Calu3 (cell line): Measurements from ENCODE around the gene C20orf144. TPM values are rescaled to one million over a fixed set of nuclear protein-coding genes. Genes with fewer than 3 reads are reported as not detected.

Source experiments
- BruUV-seq: library from RNA; stranded (reverse); fragments of 400-500 nt; replicated peaks from 2 replicates; lab custom pipeline; 2021; lab: Mats Ljungman, UMichigan
- CTCF ChIA-PET: fragments of 300-600 bp; sonication (Branson Sonifier 250); formaldehyde crosslinking; loops from one replicate; lab custom pipeline; 2022; ENCODE audit warnings: antibody characterized with exemption; lab: Charles Lee
- DNase-seq: peaks from one replicate; pipeline ENCODE4 v3.0.0; 2022
- H3K27ac Mint-ChIP-seq: one replicate; pipeline ENCODE4 v1.8.0; 2022; ENCODE audit warnings: mixed read lengths; ENCODE audit not compliant: unreplicated experiment
- H3K27me3 Mint-ChIP-seq: one replicate; pipeline ENCODE4 v1.8.0; 2022; ENCODE audit warnings: mixed read lengths; ENCODE audit not compliant: unreplicated experiment
- H3K36me3 Mint-ChIP-seq: one replicate; pipeline ENCODE4 v1.8.0; 2022; ENCODE audit warnings: mild to moderate bottlenecking, moderate library complexity, mixed read lengths; ENCODE audit not compliant: insufficient read depth, unreplicated experiment
- H3K4me1 Mint-ChIP-seq: one replicate; pipeline ENCODE4 v1.8.0; 2022; ENCODE audit warnings: mild to moderate bottlenecking, low read depth, mixed read lengths; ENCODE audit not compliant: unreplicated experiment
- H3K4me3 Mint-ChIP-seq: one replicate; pipeline ENCODE4 v1.8.0; 2022; ENCODE audit warnings: mild to moderate bottlenecking, low read depth, moderate library complexity, mixed read lengths; ENCODE audit not compliant: unreplicated experiment
- H3K9me3 Mint-ChIP-seq: one replicate; pipeline ENCODE4 v1.8.0; 2022; ENCODE audit warnings: low read depth, mixed read lengths; ENCODE audit not compliant: unreplicated experiment
- CTCF ChIP-seq: fragments of 200-600 bp; IDR thresholded peaks from one replicate; pipeline ENCODE4 v1.8.0; 2022; ENCODE audit warnings: antibody characterized with exemption; ENCODE audit not compliant: unreplicated experiment
- intact Hi-C: fragments of 100-400 bp; cut with micrococcal nuclease; formaldehyde crosslinking; loops from one replicate; pipeline ENCODE4 v1.10.0; 2022; ENCODE audit not compliant: unreplicated experiment
- total RNA-seq: library from RNA; stranded (reverse); gene quantifications from 2 replicates; pipeline ENCODE4 v1.2.3, GENCODE V29; 2022

The C20orf144 gene
- total RNA-seq, 1 experiment from 2014 or later, result 0.45 TPM

- TF ChIP-seq CTCF, result no peak
- H3K9me3 Mint-ChIP-seq, result no peaks in the 10 kb centered on the region
- H3K4me3 Mint-ChIP-seq, result no peak overlapping the region
- peaks cover 35% of the 10 kb centered on the region for H3K36me3 Mint-ChIP-seq
- H3K27ac Mint-ChIP-seq, result no peak overlapping the region
- CTCF ChIA-PET, result interaction anchor here (0.6 kb wide), 1 partner anchor 1529 kb away, joined by 4 read pairs; no protein-coding TSS in a partner anchor
- intact Hi-C loops, result loop anchor here (5.0 kb wide), 1 partner anchor 109 kb away; no protein-coding TSS in a partner anchor
- H3K4me1 Mint-ChIP-seq, result peaks cover 31% of the 10 kb centered on the region
- no TSS peak for BruUV-seq
- H3K27me3 Mint-ChIP-seq, result no peaks in the 10 kb centered on the region
- no peak for DNase-seq
Measured at GRCh38 chr20:33687993-33688937, 26.1 kb downstream of the C20orf144 start.

- no peak for DNase-seq
- no peak overlapping the region for H3K27ac Mint-ChIP-seq
- TF ChIP-seq CTCF, result no peak
- H3K27me3 Mint-ChIP-seq, result no peaks in the 10 kb centered on the region
- CTCF ChIA-PET, result no interaction called here
- intact Hi-C loops, result loop anchor here (5.0 kb wide), 1 partner anchor 108 kb away; no protein-coding TSS in a partner anchor
- peaks cover 31% of the 10 kb centered on the region for H3K4me1 Mint-ChIP-seq
- H3K4me3 Mint-ChIP-seq, result no peak overlapping the region
- no TSS peak for BruUV-seq
- peaks cover 33% of the 10 kb centered on the region for H3K36me3 Mint-ChIP-seq
- H3K9me3 Mint-ChIP-seq, result no peaks in the 10 kb centered on the region
Measured at GRCh38 chr20:33688938-33689424, 26.9 kb downstream of the C20orf144 start.

- CTCF ChIA-PET, result no interaction called here
- BruUV-seq, result no TSS peak
- Mint-ChIP-seq H3K27me3 (no peaks in the 10 kb centered on the region), H3K4me1 (peaks cover 27% of the 10 kb centered on the region), H3K9me3 (no peaks in the 10 kb centered on the region), H3K27ac (no peak overlapping the region), H3K4me3 (no peak overlapping the region), H3K36me3 (peaks cover 30% of the 10 kb centered on the region)
- TF ChIP-seq CTCF, result no peak
- intact Hi-C loops, result loop anchor here (5.0 kb wide), 1 partner anchor 108 kb away; no protein-coding TSS in a partner anchor
- DNase-seq, result no peak
Measured at GRCh38 chr20:33689493-33689892, 27.4 kb downstream of the C20orf144 start.

GRCh38 chr20:33689973-33690372 lies 27.8 kb downstream of the C20orf144 start:
- Mint-ChIP-seq H3K4me3 (no peak overlapping the region), H3K27ac (no peak overlapping the region), H3K4me1 (peaks cover 22% of the 10 kb centered on the region), H3K27me3 (no peaks in the 10 kb centered on the region), H3K36me3 (peaks cover 26% of the 10 kb centered on the region), H3K9me3 (no peaks in the 10 kb centered on the region)
- BruUV-seq, result no TSS peak
- CTCF ChIA-PET, result interaction anchor here (0.6 kb wide), 1 partner anchor 12 kb away, joined by 3 read pairs; no protein-coding TSS in a partner anchor
- no peak for DNase-seq
- intact Hi-C loops, result loop anchor here (5.0 kb wide), 1 partner anchor 107 kb away; no protein-coding TSS in a partner anchor
- no peak for TF ChIP-seq CTCF
